K562 (cell line): Measurements from ENCODE around the gene CACNA1C. TPM values are rescaled to one million over a fixed set of nuclear protein-coding genes. Genes with fewer than 3 reads are reported as not detected.

ENCODE experiments used
- ZBTB40 ChIP-seq, 2 experiments: fragments of 450-650 bp in 1 of 2; sonication (generic) in 1 of 2; formaldehyde crosslinking in 1 of 2; IDR thresholded peaks; 2 replicates each; pipeline versions ENCODE4 v1.7.1 to v1.9.0; 2016 to 2022; ENCODE audit warnings: inconsistent platforms in 1 of 2, mild to moderate bottlenecking in 1 of 2, missing genetic modification reagents in 1 of 2
- ZC3H11A ChIP-seq: IDR thresholded peaks from 2 replicates; pipeline ENCODE4 v1.6.1; 2012; ENCODE audit warnings: low read depth, low read length, improper control_type of control experiment
- polyA plus RNA-seq, 8 experiments: library from polyadenylated mRNA; depleted of rRNA in 4 of 8; stranded (reverse) in 5 of 8; unstranded in 3 of 8; fragments of >200 nt; fragmentation: Nextera tagmentation in 2 of 8; fragmentation: Illumina TruSeq in 1 of 8; extraction: Ambion mirVana in 2 of 8; extraction: Trizol in 1 of 8; gene quantifications; 2 replicates each; pipeline versions ENCODE4 v1.2.1 to v1.2.3, GENCODE V29; 2011 to 2014; ENCODE audit warnings: inconsistent platforms in 1 of 8, missing spikeins in 1 of 8
- total RNA-seq, 7 experiments: library from RNA; depleted of rRNA in 6 of 7; stranded (reverse); fragments of >200 nt in 6 of 7; fragmentation: Illumina TruSeq in 2 of 7; extraction: Trizol in 2 of 7; gene quantifications; 2 replicates each; pipeline versions ENCODE4 v1.2.1 to v1.2.3, GENCODE V29; 2011 to 2021; ENCODE audit warnings: low replicate concordance in 1 of 7
- TF ChIP-seq, protein P1 (sequence below): fragments of 450-650 bp; formaldehyde crosslinking; IDR thresholded peaks from 2 replicates; pipeline ENCODE4 v1.4.0; 2022; ENCODE audit warnings: missing genetic modification characterization

Gene CACNA1C
- total and polyA plus RNA-seq, 9 of the 15 experiments (the other 6 are each of a cell fraction or from before 2014, with no cell fraction given) = not detected

DNA sequence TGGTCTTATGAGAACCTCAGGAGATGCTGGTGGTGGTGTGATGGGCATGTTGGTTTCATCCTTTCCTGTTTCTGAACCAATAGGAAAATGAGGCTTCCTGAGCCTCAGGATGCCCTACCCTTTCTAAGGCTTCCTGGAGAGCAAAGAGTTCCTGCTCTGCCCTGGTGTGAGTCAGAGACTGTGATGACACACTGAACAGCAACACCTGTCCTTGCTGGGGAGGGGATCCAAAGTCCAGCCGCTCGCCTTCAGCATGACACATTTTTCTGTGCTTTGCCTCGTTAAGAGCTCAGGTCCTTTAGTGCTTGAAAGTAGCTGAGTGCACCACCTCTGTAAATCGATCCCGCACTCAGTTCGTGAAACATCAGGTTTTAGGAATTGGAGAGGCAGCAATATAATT lies 116.0 kb downstream of the CACNA1C start (continued):
- TF ChIP-seq ZBTB40 (IDR thresholded peaks at IDR 0.05) (no peak), ZBTB40 (CRISPR knock-in tag; IDR thresholded peaks at IDR 0.05) (no peak), ZC3H11A (no peak)
- TF ChIP-seq, protein P1, sequence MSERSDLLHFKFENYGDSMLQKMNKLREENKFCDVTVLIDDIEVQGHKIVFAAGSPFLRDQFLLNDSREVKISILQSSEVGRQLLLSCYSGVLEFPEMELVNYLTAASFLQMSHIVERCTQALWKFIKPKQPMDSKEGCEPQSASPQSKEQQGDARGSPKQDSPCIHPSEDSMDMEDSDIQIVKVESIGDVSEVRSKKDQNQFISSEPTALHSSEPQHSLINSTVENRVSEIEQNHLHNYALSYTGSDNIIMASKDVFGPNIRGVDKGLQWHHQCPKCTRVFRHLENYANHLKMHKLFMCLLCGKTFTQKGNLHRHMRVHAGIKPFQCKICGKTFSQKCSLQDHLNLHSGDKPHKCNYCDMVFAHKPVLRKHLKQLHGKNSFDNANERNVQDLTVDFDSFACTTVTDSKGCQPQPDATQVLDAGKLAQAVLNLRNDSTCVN (CRISPR knock-in tag) = no peak
